Transverse colon (tissue), 4 donors: ENCODE results near the gene LARGE1. TPM values are rescaled to one million over a fixed set of nuclear protein-coding genes. Genes with fewer than 3 reads are reported as not detected.

ENCODE experiments used
- DNase-seq: peaks from one replicate; pipeline ENCODE4 v3.0.0-alpha.2; 2019
- H3K27ac ChIP-seq, 4 donors: fragments of 200-600 bp; sonication (generic); 2 replicates each; pipeline ENCODE4 v1.5.1; 2016 to 2018; ENCODE audit warnings: inconsistent platforms in 4 of 4
- H3K27me3 ChIP-seq: fragments of 200-600 bp; sonication (generic); 2 replicates; pipeline ENCODE4 v1.5.1; 2017; ENCODE audit warnings: inconsistent platforms
- H3K36me3 ChIP-seq, 4 donors: fragments of 200-600 bp; sonication (generic); 2 replicates each; pipeline ENCODE4 v1.5.1; 2017 to 2019; ENCODE audit warnings: inconsistent platforms in 4 of 4
- H3K4me1 ChIP-seq, 4 donors: fragments of 200-600 bp; sonication (generic); 2 replicates each; pipeline ENCODE4 v1.5.1; 2017 to 2020; ENCODE audit warnings: inconsistent platforms in 4 of 4
- H3K4me3 ChIP-seq, 4 donors: fragments of 200-600 bp; sonication (generic); 1 replicate in 1 of 4; 2 replicates in 3 of 4; pipeline versions ENCODE4 v1.5.1 to v1.6.1; 2017 to 2019; ENCODE audit warnings: inconsistent platforms in 4 of 4
- H3K9me3 ChIP-seq, 2 donors: fragments of 200-600 bp; sonication (generic); 2 replicates each; pipeline ENCODE4 v1.5.1; 2017 to 2019; ENCODE audit warnings: inconsistent platforms in 2 of 2
- EP300 ChIP-seq: sonication (generic); formaldehyde crosslinking; IDR thresholded peaks from one replicate; pipeline ENCODE4 v1.6.1; 2017; ENCODE audit warnings: antibody characterized with exemption, low read depth
- POLR2A ChIP-seq: fragments of 450-650 bp; IDR thresholded peaks from one replicate; pipeline ENCODE4 v1.6.1; 2016; ENCODE audit warnings: antibody characterized with exemption, mild to moderate bottlenecking, moderate library complexity
- POLR2AphosphoS5 ChIP-seq, 3 donors: sonication (generic); formaldehyde crosslinking; IDR thresholded peaks; one replicate each; pipeline ENCODE4 v1.6.1; 2016; ENCODE audit warnings: antibody characterized with exemption in 3 of 3
- WGBS, 2 donors: methylation state at CpG; one replicate each; pipeline ENCODE4 v1.1.5; 2018; ENCODE audit warnings: low coverage in 1 of 2; 5-methylcytosine and 5-hydroxymethylcytosine counted together
- in situ Hi-C, 4 donors: fragments of 200-750 bp; cut with MboI; loops; one replicate each; pipeline versions ENCODE4 v1.15.0 to v1.15.1; 2017; ENCODE audit warnings: low sequenced_read_pairs in 3 of 4, low pct_ligation_motif_present in 1 of 4, low pct_unique_long_range_greater_than_20kb in 1 of 4
- intact Hi-C: fragments of 100-400 bp; cut with DNase I; formaldehyde crosslinking; loops from one replicate; pipeline ENCODE4 v1.15.1; 2023; ENCODE audit warnings: low total_unique reads
- total RNA-seq, 4 donors: library from RNA; depleted of rRNA; stranded (reverse); fragments of >200 nt; gene quantifications; one replicate each; pipeline ENCODE4 v1.1.0, GENCODE V29; 2016
- TF ChIP-seq, protein P1 (sequence below), 5 experiments: fragments of 200-600 bp in 3 of 5; fragments of 450-650 bp in 2 of 5; sonication (generic) in 3 of 5; IDR thresholded peaks; 1 replicate in 2 of 5; 2 replicates in 3 of 5; pipeline ENCODE4 v1.5.1; 2016 to 2017; ENCODE audit warnings: antibody characterized with exemption in 5 of 5, inconsistent platforms in 3 of 5, mild to moderate bottlenecking in 2 of 5, moderate library complexity in 1 of 5

The LARGE1 gene
- total RNA-seq, 4 donors from 2014 or later, result 46.5 to 304 (median 80.5) TPM

DNA sequence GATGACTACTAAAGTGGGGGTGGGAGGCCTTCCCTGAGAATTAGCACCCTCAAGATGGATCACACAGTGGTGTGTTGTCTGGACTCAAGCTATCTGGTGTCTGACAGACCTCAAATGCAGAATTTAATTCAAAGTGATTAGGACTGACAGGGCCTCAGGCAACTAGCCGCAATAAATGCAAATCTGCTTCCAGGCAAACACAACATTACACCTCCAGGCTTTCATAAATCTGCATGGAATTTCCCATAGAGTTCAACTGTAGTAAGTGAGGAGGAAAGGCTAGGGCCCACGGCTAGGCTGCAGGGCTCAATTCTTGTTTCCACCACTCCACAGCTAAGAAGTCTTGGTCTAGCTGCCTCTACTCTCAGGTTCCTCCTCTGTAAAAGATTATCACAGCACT is 331.4 kb downstream of the LARGE1 start:
- DNase-seq, result no peak
- no peaks in the 10 kb centered on the region for H3K9me3 ChIP-seq
- 88% methylated on average over 2 of the region's 2 CpGs; no CpG with 5 or more reads in 1 of the 2 donors for WGBS, 2 donors
- H3K36me3 ChIP-seq, result no peaks in the 10 kb centered on the region
- no peak overlapping the region for H3K4me3 ChIP-seq
- TF ChIP-seq EP300 (no peak), POLR2AphosphoS5 (IDR thresholded peaks at IDR 0.05) (no peak), POLR2A (no peak)
- in situ Hi-C loops, result loop anchor here in 1 of 4 donors (25.0 kb wide), 1 partner anchor 277 kb away; no protein-coding TSS in a partner anchor
- intact Hi-C loops, result no loop called here
- H3K27ac ChIP-seq, result no peak overlapping the region
- H3K27me3 ChIP-seq, result no peaks in the 10 kb centered on the region
- H3K4me1 ChIP-seq, result no peaks in the 10 kb centered on the region

DNA sequence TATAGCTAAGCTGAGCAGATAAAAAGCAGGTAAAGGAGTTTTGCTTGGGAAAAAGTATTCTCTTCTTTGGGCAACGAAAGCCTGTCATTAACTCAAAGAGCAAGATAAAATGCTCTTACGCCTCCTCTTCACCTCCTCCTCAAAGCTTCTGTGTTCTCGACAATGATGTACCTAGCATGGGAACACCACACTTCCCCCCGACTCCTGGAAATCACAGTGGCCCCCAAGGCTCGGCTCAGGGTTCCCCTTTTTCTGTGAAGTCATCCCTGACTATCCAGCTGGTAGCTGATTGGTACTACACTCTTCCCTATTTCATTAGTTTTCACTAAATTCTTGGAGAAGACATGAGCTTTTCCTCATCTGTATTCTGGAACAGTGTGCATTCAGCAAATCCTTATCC is 336.1 kb downstream of the LARGE1 start:
- intact Hi-C loops (no loop called here), in situ Hi-C loops (loop anchor here in 2 of 4 donors (5.0 to 25.0 kb wide), 2 partner anchors 67 to 272 kb away; no protein-coding TSS in a partner anchor)
- Histone ChIP-seq H3K27me3 (no peaks in the 10 kb centered on the region), H3K36me3 (no peaks in the 10 kb centered on the region), H3K9me3 (no peaks in the 10 kb centered on the region), H3K4me3 (no peak overlapping the region), H3K4me1 (peaks cover 0 to 3% (median 1%) of the 10 kb centered on the region in 4 donors), H3K27ac (no peak overlapping the region)
- no peak for DNase-seq
- WGBS, 2 donors, result 80 to 86% methylated on average over 5 of the region's 5 CpGs
- TF ChIP-seq, protein P1, sequence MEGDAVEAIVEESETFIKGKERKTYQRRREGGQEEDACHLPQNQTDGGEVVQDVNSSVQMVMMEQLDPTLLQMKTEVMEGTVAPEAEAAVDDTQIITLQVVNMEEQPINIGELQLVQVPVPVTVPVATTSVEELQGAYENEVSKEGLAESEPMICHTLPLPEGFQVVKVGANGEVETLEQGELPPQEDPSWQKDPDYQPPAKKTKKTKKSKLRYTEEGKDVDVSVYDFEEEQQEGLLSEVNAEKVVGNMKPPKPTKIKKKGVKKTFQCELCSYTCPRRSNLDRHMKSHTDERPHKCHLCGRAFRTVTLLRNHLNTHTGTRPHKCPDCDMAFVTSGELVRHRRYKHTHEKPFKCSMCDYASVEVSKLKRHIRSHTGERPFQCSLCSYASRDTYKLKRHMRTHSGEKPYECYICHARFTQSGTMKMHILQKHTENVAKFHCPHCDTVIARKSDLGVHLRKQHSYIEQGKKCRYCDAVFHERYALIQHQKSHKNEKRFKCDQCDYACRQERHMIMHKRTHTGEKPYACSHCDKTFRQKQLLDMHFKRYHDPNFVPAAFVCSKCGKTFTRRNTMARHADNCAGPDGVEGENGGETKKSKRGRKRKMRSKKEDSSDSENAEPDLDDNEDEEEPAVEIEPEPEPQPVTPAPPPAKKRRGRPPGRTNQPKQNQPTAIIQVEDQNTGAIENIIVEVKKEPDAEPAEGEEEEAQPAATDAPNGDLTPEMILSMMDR (IDR thresholded peaks at IDR 0.05), result no peak
- TF ChIP-seq POLR2AphosphoS5 (IDR thresholded peaks at IDR 0.05) (no peak), EP300 (no peak)

DNA sequence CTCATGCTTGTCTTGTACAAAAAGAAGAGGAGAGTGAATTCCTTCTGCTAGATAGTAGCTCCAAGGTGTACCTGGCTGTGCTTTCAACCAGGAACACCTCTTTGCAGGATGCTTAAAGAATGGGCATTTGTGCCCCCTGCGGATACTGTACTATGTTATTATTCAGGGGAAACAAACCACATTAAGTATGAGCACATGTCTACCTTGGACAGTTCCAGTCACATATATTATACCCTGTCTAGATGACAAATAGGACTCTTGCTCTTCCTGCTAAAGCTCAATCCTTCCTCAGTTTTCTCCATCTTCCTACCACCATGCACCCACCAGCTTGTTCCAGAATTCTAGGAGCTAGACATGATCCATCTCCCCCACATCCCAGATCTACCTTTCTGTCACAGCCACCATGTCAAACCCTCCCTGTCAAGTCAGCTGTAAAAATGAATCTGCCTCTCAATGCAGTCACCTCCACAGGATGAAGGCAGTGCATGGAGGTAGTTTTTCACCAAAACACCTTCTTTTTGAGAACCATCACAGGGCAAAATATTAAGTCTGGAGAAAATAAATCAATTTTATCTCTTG is 337.4 kb downstream of the LARGE1 start:
- intact Hi-C loops, result no loop called here
- in situ Hi-C loops, result loop anchor here in 2 of 4 donors (5.0 to 25.0 kb wide), 2 partner anchors 66 to 271 kb away; no protein-coding TSS in a partner anchor
- 89% methylated on average over 1 of the region's 1 CpG; no CpG with 5 or more reads in 1 of the 2 donors for WGBS, 2 donors

DNA sequence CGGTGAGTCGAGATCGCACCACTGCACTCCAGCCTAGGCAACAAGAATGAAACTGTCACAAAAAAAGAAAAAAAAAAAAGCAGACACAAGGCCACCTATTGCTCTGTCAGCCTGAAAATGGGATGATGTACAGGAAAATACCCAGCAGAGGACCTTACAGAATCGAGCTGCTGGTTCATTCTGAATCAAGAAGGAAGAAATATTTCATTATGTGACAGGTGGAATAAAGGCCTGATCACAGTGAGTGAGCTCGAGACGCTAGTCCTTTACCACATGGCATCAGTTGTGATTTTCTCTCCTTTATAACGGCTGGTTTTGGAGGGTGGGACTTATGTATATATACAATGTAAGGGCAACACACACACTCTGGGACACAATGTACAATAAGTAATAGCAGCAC is 340.0 kb downstream of the LARGE1 start:
- in situ Hi-C loops, result loop anchor here in 2 of 4 donors (5.0 to 25.0 kb wide), 2 partner anchors 63 to 268 kb away; no protein-coding TSS in a partner anchor
- TF ChIP-seq POLR2A (no peak), EP300 (no peak), POLR2AphosphoS5 (IDR thresholded peaks at IDR 0.05) (no peak)
- TF ChIP-seq, protein P1 (IDR thresholded peaks at IDR 0.05), result no peak
- H3K27ac ChIP-seq, result no peak overlapping the region
- H3K4me3 ChIP-seq, result no peak overlapping the region
- WGBS, 2 donors, result 0 to 79% methylated on average over 1 to 7 of the region's 7 CpGs
- no peaks in the 10 kb centered on the region for H3K9me3 ChIP-seq
- no peaks in the 10 kb centered on the region for H3K36me3 ChIP-seq
- DNase-seq, result no peak
- H3K4me1 ChIP-seq, result peaks cover 0 to 22% (median 4%) of the 10 kb centered on the region in 4 donors
- intact Hi-C loops, result no loop called here
- no peaks in the 10 kb centered on the region for H3K27me3 ChIP-seq

More for the DNA sequence above, 337.4 kb downstream of the LARGE1 start:
- no peak for TF ChIP-seq EP300
- TF ChIP-seq, protein P1 (IDR thresholded peaks at IDR 0.05), result no peak
- TF ChIP-seq POLR2AphosphoS5 (IDR thresholded peaks at IDR 0.05), result no peak
- TF ChIP-seq POLR2A, result no peak
- Histone ChIP-seq H3K27me3 (no peaks in the 10 kb centered on the region), H3K27ac (no peak overlapping the region), H3K4me3 (no peak overlapping the region), H3K36me3 (no peaks in the 10 kb centered on the region), H3K4me1 (peaks cover 0 to 15% (median 4%) of the 10 kb centered on the region in 4 donors), H3K9me3 (no peaks in the 10 kb centered on the region)
- DNase-seq, result no peak
